ENCODE measurements around the gene EDN3.

EDN3 gene

DNA sequence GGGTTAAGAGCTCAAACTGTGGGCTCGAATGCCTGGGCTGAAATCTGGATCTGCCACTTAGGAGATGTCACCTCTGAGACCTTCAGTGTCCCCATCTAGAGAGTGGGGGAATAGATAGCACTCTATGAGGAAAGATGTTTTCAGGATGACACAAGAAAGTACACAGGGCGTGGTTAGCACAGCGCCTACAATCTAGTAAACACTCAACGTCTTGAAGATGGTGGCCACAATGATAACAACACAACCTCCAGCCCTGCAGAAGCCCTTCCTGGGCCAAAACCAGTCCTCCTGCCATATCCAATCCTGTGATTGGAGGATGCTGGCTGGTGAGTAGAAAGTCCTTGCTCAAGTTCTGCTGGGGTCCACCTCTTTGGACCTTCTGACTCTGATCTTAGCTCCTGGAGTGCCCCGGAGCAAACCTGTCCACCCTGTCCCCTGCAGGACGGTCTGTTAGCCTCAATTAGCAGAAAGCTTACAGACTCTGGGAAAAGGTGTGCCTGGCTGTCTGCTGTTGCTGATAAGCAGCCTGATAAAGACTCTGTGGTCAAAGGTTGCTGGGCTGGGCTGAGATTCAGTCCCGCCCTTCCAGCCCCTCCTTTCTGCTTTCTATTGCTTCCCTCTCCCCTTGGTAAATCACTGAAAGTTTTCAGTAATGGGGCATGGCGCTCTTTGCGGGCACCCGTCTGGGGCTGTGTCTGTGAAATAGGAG lies 8.2 kb downstream of the EDN3 start:
- DNase-seq (ENCODE audit: low read depth): no peak

DNA sequence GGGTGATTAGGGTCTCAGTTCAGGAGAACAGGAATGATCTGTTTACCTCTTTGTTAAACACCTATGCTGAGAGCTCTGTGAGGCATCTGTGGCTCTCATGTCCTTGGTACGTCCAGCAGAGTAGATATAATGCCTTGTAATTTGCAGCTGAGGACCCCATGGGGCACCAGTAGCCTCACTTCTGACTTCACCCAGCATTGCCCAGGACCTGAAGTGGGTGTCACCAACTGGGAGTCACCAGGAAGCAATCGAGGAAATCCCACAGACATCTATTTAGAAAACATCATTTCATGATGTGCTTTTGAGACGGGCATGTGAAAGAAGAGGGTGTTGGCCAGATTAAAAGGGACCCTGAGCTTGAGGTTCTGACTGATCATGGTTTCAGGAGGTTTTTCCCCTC lies 8.8 kb downstream of the EDN3 start:
- no peak for DNase-seq (ENCODE audit: low read depth)

DNA sequence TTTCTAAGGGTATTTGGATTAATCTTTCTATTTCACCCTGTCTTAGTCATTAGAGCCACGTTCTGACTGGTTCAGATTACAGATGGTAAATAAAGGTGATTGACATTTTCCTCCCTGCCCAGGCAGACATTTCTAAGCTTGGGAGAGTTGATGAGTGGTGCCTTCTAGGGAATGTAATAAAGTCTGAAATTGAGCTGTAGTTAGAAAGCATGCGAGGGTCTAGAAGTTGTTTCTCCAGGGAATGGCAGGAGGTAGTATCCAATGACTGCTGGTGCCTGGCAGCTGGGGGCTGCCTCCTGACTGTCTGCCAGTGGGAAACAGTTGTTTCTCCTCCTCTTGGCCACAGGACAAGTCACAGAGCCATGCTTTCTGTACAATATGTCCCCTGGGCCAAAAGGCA lies 14.6 kb downstream of the EDN3 start:
- DNase-seq (ENCODE audit: low read depth): no peak

DNA sequence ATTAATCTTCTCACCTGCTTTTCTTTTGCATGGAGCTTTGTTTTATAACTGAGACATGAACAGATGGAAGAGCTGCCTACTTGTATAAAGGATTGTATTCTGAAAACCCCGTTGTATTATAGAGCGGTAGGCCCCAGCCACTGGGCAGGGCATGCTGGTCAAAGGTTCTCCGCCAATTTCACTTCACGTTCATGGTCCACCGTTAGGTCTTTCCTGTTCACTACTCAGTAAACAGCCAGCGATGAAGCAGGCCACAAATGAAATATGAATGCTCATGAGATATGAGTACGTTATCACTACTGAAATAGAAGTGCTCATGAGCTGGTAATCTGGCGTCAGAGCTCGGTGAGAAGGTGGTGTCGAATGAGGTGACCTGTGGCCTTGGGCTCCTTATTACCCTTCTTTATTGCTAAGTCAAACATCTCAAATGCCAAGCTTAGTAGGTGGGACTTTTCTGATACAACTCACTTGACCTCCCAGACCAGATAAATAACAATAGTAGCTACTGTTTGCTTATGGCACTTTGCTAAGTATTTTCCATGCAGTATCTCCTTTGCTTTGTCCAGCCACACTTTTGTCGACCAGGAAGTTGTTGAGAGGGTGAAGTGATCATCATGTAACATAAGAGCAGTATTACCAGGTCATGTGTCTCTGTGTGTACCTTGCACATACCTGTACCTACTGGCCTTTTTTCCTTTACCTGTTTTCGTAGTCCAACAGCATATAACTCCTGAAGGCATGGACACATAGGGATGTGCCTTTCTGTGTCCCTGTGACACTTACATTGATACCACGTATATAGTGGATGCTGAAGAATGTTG lies 16.7 kb downstream of the EDN3 start:
- no peak for DNase-seq (ENCODE audit: low read depth)

DNA sequence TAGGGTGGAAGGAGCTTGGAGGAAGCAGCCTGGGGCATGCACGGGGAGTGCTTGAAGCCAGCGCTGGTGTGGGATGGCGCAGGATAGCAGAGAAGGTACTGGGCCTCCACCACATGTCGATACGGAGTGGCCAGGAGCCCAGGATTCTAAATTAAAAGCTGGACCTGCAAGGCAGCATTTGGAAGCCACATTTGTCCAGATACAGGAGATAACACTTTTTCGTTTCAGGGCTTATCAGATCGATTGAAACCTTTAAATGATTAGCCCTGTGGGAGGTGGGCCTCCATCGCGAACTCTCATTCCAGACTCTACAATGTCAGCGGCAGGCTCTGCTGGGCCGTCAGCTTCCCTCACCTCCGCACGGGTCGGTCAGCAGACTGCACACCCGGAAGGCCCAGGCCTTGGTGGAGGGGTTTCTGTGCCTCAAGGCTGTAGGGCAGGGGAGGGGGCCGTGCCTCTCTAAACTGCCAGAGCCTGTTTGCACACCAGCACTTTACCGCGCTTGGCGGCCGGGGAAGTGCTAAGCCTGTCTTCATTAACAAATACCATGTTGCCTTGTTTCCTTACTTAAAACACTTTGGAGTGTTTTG lies 17.9 kb downstream of the EDN3 start:
- no peak for DNase-seq (ENCODE audit: low read depth)

DNA sequence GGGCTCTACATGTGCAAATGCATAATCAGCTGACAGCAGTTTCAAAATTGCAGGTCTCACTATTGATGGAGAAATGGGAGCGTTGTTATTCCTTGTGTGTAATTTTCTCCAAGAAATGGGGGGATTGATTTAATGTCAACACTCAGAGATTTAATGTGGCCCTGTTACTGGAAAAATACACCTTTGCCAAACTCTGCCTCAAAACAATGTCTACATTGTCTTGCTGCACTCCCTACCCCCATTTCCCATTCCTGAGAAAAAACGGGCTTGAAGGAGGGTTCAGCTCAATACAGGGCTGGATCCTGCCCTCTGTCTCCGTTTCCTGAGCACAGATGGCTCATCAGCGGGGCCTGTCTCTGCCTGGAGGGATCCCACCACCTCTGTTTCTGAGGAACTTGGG lies 18.4 kb downstream of the EDN3 start:
- DNase-seq (ENCODE audit: low read depth): no peak

DNA sequence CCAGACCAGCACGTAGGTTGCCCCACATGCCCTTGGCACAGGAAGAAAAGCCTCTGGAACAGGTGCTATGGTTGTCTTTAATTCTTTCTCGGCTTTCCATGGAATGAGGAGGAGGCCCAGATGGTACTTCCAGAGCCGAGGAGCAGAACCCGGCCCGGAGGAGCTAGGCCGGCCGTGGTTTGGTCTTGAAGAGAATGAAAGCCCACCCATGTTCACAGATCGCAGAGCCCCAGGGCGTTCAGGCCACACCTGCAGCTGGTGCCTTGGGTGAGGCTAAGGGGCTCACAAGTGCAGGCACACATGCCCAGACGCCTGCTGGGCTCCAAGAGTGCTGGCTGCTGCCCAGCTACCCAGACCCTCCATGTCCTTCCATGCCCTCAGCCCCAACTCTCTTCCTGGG lies 20.0 kb downstream of the EDN3 start:
- no peak for DNase-seq (ENCODE audit: low read depth)

DNA sequence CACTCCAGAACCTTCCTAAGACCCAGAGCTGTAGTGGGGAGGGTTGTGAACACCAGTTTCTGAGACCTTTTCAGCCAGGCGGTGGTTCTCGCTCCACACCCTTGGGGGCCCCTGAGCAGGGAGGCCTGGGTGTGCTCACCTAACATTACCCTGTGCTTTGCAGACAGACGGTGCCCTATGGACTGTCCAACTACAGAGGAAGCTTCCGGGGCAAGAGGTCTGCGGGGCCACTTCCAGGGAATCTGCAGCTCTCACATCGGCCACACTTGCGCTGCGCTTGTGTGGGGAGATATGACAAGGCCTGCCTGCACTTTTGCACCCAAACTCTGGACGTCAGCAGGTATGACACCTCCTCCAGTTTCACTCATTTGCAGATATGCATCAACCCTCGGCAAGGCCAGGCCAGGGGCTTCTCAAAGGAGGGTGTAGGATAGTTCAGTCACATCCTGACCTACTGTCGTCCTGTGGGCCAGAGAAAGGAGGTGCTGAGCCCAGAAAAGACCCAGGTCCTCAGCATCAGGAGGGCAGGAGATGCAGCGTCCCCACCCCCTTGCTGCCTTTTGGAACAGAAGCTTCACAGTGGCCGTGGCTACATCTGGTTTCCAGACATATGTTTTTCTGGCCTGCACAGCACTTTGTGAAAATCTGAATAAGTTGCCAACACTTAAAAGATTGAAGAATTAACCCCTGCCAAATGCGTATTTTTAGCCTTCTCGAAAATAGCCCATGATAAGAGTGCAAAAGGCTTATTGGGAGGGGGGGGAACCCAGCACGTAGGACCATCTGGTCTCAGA lies 20.6 kb downstream of the EDN3 start:
- DNase-seq (ENCODE audit: low read depth): no peak

DNA sequence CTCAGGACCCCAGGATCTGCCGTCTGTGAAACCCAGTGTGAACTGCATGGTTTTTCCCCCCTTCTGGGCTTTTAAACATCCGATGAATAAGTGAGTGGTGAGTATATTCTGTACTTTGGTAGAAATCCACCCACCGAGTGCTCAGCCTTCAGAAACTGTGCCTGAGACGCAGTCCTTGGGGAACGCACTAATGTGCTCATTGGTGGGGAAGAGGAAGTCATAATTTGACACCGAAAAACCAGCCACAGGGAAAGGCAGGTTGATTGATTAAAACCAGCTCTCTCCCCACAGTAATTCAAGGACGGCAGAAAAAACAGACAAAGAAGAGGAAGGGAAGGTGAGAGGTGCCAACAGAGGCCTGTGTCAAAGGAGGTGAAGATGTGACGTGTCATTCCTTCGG lies 21.7 kb downstream of the EDN3 start:
- no peak for DNase-seq (ENCODE audit: low read depth)

DNA sequence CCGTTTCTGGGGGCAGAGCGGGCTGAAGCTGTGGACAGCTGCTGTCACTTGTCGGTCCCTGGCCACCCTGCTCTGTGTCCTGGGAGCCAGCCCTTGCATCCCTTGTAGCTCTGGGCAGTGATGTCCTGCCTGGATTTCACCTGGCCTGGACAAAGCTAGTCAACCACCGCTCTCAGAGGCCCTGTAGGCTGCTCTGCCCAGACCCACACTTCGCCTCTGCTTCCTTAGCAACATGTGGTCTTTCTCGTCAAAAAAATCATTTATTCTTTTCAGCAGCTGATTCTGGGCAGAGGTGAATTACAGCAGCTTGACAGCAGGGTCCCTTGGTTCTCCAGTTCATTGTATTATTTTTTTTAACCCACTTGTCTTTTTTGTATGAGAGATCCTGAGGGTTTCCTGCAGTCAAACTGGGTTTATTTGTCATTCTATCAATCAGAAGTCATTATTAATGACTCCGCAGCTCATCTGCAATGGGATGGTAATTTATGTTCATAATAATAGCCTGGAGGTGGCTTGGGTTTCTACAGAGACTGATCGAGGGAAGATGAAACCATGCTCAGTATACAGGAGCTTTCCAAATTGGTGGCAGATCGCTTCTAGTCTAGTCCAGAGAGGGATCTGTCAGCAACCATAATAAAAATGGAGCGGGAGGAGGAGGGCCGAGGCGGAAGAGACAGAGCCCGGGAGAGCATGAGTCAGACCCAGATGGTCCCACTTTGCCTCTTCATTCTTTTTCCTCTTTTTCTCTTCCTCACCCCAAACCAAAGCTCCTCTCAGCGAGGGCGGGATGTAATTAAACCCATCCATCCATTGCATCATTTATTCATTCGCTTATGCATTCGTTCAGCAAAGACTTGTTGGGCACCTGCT lies 22.4 kb downstream of the EDN3 start:
- DNase-seq (ENCODE audit: low read depth): no peak

DNA sequence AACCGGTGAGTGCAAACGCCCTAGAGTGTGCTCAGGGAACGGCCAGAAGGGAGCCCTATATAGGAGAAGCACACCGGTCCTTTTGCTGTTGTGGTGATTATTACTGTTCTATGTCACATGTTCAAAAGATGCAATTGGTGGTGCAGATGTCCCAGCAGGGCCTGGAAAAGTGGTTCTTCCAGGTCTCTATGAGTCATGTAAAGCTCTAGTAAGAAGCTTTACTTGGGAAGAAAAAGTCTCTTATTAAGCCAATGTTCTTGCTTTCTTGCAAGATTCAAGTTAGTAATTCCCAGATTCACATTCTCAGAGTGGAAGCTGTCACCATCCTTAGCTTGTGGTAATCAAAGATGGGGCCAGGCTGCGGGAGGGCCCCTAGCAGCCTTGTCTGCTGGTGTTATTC lies 23.3 kb downstream of the EDN3 start:
- no peak for DNase-seq (ENCODE audit: low read depth)

DNA sequence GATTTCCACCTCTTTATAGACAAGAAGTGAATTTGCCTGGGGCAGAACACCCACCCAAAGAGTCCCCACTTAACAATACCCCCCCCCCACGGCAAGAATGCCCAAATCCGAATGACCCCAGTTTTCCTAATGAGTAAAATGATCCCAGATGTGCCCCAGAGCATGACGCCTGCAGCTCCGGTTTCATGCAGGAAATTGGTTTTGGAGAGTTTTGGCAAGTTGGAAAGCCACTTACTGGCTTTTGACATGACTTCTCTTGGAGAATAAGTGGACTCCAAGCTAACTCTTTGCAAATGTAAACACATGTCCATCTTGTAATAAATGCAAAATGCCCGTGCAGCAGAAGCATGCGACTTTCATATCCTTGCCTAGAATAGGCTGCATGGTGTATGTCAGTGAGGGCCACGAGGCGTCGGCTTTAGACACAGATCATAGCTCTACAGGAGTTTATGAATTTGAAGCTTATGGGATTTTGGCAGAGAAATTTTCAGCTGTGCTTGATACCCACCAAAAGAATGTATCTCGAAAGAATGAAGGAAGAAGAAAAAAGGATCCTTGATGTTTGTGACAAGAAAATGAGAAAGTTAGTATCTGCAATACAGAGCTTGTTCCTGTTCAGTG lies 24.2 kb downstream of the EDN3 start:
- no peak for DNase-seq (ENCODE audit: low read depth)

DNA sequence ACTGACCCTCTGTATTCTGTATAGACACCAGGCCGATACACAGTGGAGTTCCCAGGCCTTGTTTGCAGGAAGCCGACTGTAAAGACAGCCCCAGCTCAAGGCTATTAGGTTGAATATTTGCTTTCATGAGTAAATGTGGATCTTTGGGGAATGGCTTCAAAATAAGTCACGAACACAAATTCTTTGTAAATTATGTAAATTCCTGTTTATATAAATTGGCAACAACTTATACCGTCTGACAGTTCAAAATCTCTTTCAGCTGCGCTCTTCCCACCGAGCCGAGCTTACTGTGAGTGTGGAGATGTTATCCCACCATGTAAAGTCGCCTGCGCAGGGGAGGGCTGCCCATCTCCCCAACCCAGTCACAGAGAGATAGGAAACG lies 24.7 kb downstream of the EDN3 start:
- no peak for DNase-seq (ENCODE audit: low read depth)

DNA sequence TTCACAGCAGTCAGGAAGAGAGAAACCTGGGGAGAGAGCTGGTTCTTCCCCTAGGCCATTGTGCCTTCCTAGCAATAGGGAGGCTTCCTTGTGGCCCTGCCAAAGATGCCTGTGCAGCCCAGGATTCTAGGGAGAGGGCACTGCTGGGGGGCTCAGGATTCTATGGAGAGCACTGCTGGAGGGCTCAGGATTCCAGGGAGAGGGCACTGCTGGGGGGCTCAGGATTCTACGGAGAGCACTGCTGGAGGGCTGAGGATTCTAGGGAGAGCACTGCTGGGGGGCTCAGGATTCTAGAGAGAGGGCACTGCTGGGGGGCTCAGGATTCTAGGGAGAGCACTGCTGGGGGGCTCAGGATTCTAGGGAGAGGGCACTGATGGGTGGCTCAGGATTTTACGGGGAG lies 25.8 kb downstream of the EDN3 start:
- DNase-seq (ENCODE audit: low read depth): no peak

DNA sequence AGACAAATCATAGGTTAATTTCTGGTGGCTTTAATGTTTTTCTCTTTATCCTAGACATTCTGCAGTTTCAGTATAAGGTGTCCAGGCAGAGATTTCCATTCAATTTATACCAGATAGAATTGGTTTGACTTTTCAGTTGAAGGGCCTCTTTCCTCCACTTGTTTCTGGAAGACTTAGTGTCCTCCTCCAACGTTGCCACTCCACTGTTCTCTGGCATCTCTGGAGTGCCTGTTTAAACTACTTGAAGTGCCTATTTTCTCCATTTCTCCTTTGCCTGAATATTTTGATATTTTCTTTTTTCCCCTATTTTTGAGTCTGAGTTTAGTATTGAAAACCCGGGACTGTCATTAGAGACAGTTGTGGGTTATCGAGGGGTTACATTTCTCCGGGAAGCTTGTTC lies 27.7 kb downstream of the EDN3 start:
- no peak for DNase-seq (ENCODE audit: low read depth)

DNA sequence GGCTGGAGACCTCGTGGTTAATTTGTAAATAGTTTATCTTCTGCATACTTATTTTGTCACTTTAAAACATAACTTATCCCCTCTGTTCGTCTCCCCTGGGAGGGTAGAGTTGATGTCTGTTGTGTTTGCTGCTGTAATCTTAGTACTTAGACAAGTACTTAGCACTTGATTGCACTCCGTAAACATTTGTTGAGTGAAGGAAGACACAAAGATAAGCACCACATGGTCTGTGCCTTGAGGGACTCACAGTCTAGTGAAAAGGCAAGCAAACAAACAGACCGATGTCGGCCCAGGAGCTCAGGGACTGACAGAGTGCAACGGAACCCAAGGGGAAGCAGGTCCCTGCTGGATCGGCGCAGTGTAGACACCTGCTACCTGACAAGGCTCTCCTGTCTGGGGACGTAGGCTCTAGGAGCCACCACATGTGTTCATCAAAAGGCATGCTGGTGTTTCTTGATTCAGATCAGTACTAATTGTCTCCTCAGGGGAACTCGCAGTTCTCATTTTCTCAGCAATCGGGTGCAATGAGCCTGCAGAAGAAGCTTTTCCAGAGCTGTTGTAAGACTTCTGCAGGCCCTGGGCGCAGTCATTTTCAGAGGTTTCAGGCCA lies 31.4 kb downstream of the EDN3 start:
- DNase-seq (ENCODE audit: low read depth): no peak

DNA sequence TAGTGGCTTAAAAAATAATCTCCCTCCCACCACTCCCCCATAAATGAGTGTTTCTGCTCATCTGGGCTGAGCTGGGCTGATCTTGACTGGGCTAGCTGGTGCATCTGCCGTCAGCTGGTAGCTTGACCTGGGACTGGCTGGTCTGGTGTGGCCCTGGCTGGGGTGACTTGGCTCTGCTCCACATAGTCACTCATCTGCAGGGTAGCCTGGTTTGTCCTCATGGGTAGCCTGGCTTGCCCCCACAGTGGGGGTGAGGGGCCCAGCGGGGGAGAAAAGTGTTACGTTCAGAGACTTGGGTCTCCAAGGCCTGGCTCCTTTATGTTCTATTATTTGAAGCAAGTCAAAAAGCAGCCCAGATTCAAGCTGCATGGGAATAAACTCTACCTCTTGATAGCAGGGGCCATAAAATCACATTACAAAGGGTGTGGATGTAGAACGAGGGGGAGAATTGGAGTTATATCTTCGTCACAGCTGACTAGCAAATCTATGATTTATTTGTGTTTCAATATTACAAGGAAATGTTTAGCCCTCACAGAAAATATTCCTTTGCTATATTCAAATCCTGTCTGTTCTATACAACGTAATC lies 32.9 kb downstream of the EDN3 start:
- DNase-seq (ENCODE audit: low read depth): no peak

DNA sequence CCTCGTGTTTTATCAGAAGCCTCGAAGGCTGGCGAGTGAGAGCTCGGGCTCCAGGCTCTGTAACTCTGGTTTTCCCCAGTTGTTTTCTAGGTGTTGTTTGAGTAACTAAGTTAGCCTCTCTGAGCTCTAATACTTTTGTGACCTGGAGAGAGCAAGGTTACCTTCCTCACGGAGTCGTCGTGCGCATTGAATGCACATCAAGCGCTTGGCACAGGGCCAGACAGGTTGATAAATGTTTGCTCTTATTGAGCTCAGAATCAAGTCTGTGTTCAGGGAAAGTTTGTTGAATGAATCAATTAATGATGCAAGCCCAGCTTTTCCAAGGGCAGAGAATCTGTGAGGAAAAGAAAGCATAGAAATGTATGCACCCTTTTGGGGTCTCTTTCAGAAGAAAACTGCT lies 33.5 kb downstream of the EDN3 start:
- DNase-seq (ENCODE audit: low read depth): no peak

DNA sequence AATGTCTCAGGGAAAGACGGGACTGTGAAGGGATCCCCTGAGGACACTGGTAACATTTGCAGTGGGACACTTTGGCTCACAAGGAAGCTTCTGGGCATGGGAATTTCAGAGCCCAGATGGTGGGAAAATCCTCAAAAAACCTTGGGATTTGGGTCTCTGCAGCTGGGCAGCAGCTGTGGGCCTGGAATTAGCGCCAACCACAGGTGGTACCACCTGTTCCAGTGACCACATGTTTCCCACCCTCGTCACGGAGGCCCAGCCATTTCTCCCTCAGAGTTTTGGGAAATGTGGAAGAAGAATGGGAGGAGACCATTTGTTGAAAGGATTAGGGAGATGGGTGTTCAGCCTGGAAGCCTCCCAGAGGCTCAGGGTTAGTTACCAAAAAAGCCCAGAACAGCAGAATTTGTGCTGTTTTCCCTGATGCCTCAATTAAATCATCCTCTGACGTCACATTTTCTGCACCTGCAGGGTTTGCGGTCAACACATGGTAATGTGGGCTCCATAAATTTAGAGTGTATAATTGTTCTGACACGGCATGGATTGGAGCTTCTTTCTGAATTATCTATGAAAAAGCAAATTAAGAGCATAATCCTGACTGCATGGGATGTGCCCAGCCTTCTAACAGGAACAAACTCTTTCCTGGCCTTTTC lies 34.4 kb downstream of the EDN3 start:
- no peak for DNase-seq (ENCODE audit: low read depth)

DNA sequence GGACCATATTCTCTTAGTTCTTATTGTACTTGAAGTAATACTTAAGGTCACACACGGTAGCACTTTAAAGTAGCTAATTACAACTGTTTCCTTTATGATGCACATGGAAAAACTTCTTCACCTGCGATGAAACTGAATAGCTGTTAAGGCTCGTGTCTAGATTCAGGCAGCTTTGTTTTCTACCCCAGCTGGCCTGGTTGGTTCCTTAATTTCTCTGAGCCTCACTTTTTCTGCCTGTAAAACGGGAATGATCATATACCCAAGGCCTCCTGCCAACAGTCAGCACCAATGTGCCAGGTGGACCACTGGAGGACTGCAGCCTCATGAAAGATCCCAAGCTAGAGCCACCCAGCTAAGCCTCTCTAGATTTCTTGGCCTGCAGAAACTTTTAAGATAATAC lies 35.0 kb downstream of the EDN3 start:
- DNase-seq (ENCODE audit: low read depth): no peak

All from T follicular helper cell (primary cell).